GM23248 (cell line): ENCODE results near the gene INPP5J. TPM values are rescaled to one million over a fixed set of nuclear protein-coding genes. Genes with fewer than 3 reads are reported as not detected.

Experiments
- DNase-seq: peaks from one replicate; pipeline ENCODE4 v3.0.0-alpha.2; 2015
- H2AFZ ChIP-seq: fragments of 200-600 bp; sonication (generic); 2 replicates; pipeline ENCODE4 v1.6.1; 2016; ENCODE audit warnings: antibody characterized with exemption
- H3F3A ChIP-seq: fragments of 200-600 bp; sonication (generic); 2 replicates; pipeline ENCODE4 v1.6.1; 2016; ENCODE audit warnings: mild to moderate bottlenecking, antibody characterized with exemption, mixed run types; ENCODE audit not compliant: insufficient read depth
- H3K27ac ChIP-seq: fragments of 200-600 bp; sonication (generic); 2 replicates; pipeline ENCODE4 v1.5.1; 2016; ENCODE audit warnings: mild to moderate bottlenecking
- H3K27me3 ChIP-seq: fragments of 200-600 bp; sonication (generic); replicated peaks from 2 replicates; pipeline ENCODE4 v1.6.1; 2016; ENCODE audit warnings: mild to moderate bottlenecking; ENCODE audit not compliant: insufficient read depth
- H3K36me3 ChIP-seq: fragments of 200-600 bp; sonication (generic); 2 replicates; pipeline ENCODE4 v1.6.1; 2016; ENCODE audit warnings: low read depth, mild to moderate bottlenecking
- H3K4me1 ChIP-seq: fragments of 200-600 bp; sonication (generic); 2 replicates; pipeline ENCODE4 v1.6.1; 2016; ENCODE audit warnings: mild to moderate bottlenecking; ENCODE audit not compliant: insufficient read depth
- H3K4me2 ChIP-seq: fragments of 200-600 bp; sonication (generic); one replicate; pipeline ENCODE4 v1.6.1; 2016; ENCODE audit warnings: mild to moderate bottlenecking; ENCODE audit not compliant: unreplicated experiment
- H3K4me3 ChIP-seq: fragments of 200-600 bp; sonication (generic); 2 replicates; pipeline ENCODE4 v1.5.1; 2016; ENCODE audit warnings: mild to moderate bottlenecking
- H3K79me2 ChIP-seq: fragments of 200-600 bp; sonication (generic); 2 replicates; pipeline ENCODE4 v1.6.1; 2016; ENCODE audit warnings: mild to moderate bottlenecking; ENCODE audit not compliant: insufficient read depth
- H3K9ac ChIP-seq: fragments of 200-600 bp; sonication (generic); 2 replicates; pipeline ENCODE4 v1.6.1; 2016; ENCODE audit warnings: mild to moderate bottlenecking
- H3K9me2 ChIP-seq: fragments of 200-600 bp; sonication (generic); 2 replicates; pipeline ENCODE4 v1.6.1; 2016; ENCODE audit warnings: mixed run types, mild to moderate bottlenecking, moderate library complexity; ENCODE audit not compliant: insufficient read depth
- H3K9me3 ChIP-seq: fragments of 200-600 bp; sonication (generic); one replicate; pipeline ENCODE4 v1.6.1; 2017; ENCODE audit warnings: low read depth
- H4K20me1 ChIP-seq: fragments of 200-600 bp; sonication (generic); 2 replicates; pipeline ENCODE4 v1.6.0; 2016; ENCODE audit not compliant: insufficient read depth
- EZH2 ChIP-seq: fragments of 200-600 bp; sonication (generic); IDR thresholded peaks from 2 replicates; pipeline ENCODE4 v1.6.1; 2018; ENCODE audit warnings: antibody characterized with exemption, mild to moderate bottlenecking; ENCODE audit not compliant: insufficient read depth, poor library complexity, severe bottlenecking
- EZH2phosphoT487 ChIP-seq: fragments of 200-600 bp; sonication (generic); IDR thresholded peaks from 2 replicates; pipeline ENCODE4 v1.6.1; 2018; ENCODE audit warnings: antibody characterized with exemption, moderate library complexity, mild to moderate bottlenecking, low read depth; ENCODE audit not compliant: insufficient read depth
- WGBS, 2 experiments: methylation state at CpG; one replicate each; pipeline ENCODE4 v1.1.6; 2015 to 2017; ENCODE audit warnings: low lambda C conversion rate in 2 of 2, low coverage in 1 of 2; ENCODE audit errors: missing lambda C conversion rate in 2 of 2; 5-methylcytosine and 5-hydroxymethylcytosine counted together
- in situ Hi-C: fragments of 300-500 bp; cut with MboI; formaldehyde crosslinking; loops from 2 replicates; pipeline ENCODE4 v1.15.0; 2020
- polyA plus RNA-seq: library from polyadenylated mRNA; unstranded; fragments of >200 nt; fragmentation: Nextera tagmentation; extraction: Ambion mirVana; gene quantifications from 2 replicates; pipeline ENCODE4 v1.2.1, GENCODE V29; 2016
- total RNA-seq: library from RNA; depleted of rRNA; stranded (reverse); fragments of >200 nt; shearing (Covaris generic); gene quantifications from 2 replicates; pipeline ENCODE4 v1.2.3, GENCODE V29; 2014

INPP5J gene
- total and polyA plus RNA-seq, 2 experiments from 2014 or later, result 0.26 TPM; not detected in 1

DNA sequence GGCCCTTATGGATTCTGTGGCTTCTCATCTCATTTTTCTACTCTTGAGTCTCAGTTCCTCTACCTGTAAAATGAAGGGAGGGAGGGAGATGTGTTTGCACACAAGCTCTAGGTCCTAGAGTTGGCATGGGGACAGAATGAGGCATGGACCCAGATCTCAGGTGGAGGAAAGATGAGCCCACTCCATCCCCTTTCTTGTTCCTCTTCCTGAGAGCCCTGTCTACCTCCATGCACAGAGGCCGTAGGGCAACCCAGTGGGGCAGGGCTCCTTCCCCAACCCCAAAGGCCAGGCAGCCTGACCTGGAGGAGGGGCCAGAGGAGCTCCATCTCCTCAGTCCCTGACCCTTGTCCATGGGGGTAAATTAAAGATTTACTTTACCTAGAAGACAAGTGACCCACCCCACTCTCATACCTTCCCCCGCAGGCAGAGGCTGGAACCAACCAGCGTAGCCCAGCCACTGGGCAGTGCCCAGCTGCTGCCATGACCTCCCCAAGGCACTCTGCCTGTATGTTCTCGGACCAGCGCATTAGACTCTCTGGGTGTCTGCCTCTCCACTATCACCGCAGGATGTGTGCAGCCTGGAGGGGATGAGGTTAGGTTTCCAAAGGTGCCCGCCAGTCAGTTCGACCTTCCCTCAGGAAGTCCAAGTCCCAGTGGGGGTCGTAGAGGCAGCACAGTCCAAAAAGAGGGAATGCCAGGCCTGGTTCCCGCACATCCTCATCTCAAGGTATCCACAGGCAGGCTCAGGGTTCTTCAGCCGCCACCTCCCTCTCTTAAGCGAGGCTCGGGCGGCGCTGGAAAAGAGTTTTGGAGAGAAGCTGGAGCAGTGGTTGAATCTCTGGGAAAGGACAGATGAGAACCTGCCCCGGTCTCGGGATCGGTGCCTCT is 38.6 kb upstream of the INPP5J start:
- H3K9me2 ChIP-seq, result no peaks in the 10 kb centered on the region
- 0 out of 2 replicates have a peak, but pooled peaks cover 4% of the 10 kb centered on the region for H3K36me3 ChIP-seq
- no peaks in the 10 kb centered on the region for H3K9me3 ChIP-seq
- TF ChIP-seq EZH2phosphoT487, result no peak
- TF ChIP-seq EZH2, result no peak
- peak overlapping the region; percentile 84 for H3K27ac ChIP-seq
- peaks cover 28% of the 10 kb centered on the region for H3K4me1 ChIP-seq
- H2AFZ ChIP-seq, result peak overlapping the region; percentile 68
- peak overlapping the region; percentile 97 for H3K4me2 ChIP-seq
- peak overlapping the region; percentile 93 for H3K4me3 ChIP-seq
- H3K9ac ChIP-seq, result peak overlapping the region; percentile 85
- no peaks in the 10 kb centered on the region for H3K27me3 ChIP-seq
- 11 to 14% methylated on average over 17 to 18 of the region's 18 CpGs for WGBS, 2 experiments
- in situ Hi-C loops, result loop anchor here (10.0 kb wide), 1 partner anchor 129 kb away; no protein-coding TSS in a partner anchor
- no peaks in the 10 kb centered on the region for H4K20me1 ChIP-seq
- H3K79me2 ChIP-seq, result peaks cover 75% of the 10 kb centered on the region
- DNase-seq, result peak; percentile 46
- H3F3A ChIP-seq, result no peaks in the 10 kb centered on the region

DNA sequence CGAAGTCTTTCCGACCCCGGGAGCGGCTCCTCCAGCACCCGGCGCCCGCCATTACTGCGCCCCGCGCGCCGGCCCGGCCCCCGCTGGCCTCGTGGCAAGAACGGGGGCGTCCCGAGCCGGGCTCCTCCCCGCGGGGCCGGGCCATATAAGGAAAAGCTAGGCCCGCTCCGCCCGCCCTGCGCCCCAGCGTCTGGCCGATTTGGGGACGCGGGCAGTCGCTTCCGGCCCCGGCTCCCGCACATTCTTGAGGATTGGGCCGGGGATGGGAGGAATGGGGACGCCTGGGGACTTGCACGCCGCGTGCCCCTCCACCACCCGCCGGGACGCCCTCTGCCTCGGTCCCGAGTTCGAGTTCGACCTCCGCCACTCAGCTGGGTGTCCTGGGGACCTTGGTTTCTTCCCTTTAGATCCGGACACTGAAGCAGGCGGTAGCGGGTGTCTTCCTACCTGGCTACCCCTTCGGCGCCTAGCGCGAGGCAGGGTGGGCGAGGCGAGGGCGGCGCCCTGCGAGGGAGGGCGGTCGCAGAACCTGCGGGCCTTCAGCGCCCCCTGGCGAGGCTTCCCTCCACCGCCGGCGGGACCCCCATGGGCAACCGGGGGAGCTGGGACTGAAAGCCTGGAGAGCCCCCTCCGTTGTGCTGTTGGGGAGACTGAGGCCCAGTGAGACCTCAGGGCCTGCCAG is 37.8 kb upstream of the INPP5J start:
- in situ Hi-C loops, result loop anchor here (10.0 kb wide), 1 partner anchor 130 kb away; no protein-coding TSS in a partner anchor
- H3K27ac ChIP-seq, result peak overlapping the region; percentile 84
- H3K79me2 ChIP-seq, result peaks cover 83% of the 10 kb centered on the region
- H3K4me3 ChIP-seq, result peak overlapping the region; percentile 93
- DNase-seq, result peak; percentile 95
- 0 out of 2 replicates have a peak, but pooled peaks cover 4% of the 10 kb centered on the region for H3K36me3 ChIP-seq
- H3K9ac ChIP-seq, result peak overlapping the region; percentile 85
- WGBS, 2 experiments, result 1% methylated on average over 17 to 49 of the region's 69 CpGs
- TF ChIP-seq EZH2phosphoT487 (no peak), EZH2 (no peak)
- no peaks in the 10 kb centered on the region for H4K20me1 ChIP-seq
- H3K4me2 ChIP-seq, result peak overlapping the region; percentile 97
- H3K9me3 ChIP-seq, result no peaks in the 10 kb centered on the region
- no peaks in the 10 kb centered on the region for H3F3A ChIP-seq
- H3K27me3 ChIP-seq, result no peaks in the 10 kb centered on the region
- H2AFZ ChIP-seq, result peak overlapping the region; percentile 68
- H3K9me2 ChIP-seq, result no peaks in the 10 kb centered on the region
- peaks cover 28% of the 10 kb centered on the region for H3K4me1 ChIP-seq

DNA sequence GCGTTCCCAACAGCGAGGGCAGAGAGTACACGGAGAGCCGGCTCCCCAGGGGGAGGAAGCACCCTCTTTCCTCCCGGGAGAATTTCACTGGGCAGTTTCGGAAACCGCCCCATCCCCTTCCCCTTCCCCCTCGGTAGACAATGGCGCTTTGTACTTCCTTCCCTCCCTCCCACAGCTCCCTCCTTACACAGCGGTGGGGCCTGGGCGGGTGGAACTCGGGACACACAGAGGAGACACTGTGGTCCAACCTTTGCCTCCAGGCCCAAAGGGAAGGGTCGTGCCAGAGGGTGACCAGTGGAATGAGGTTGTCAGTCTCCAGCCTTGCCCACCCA is 37.3 kb upstream of the INPP5J start:
- H3K4me2 ChIP-seq, result peak overlapping the region; percentile 72
- H3F3A ChIP-seq, result no peaks in the 10 kb centered on the region
- no peaks in the 10 kb centered on the region for H3K9me2 ChIP-seq
- H3K9ac ChIP-seq, result peak overlapping the region; percentile 85
- H3K79me2 ChIP-seq, result peaks cover 83% of the 10 kb centered on the region
- H3K9me3 ChIP-seq, result no peaks in the 10 kb centered on the region
- H3K4me1 ChIP-seq, result peaks cover 28% of the 10 kb centered on the region
- no peaks in the 10 kb centered on the region for H4K20me1 ChIP-seq
- peak overlapping the region; percentile 84 for H3K27ac ChIP-seq
- H2AFZ ChIP-seq, result peak overlapping the region; percentile 63
- TF ChIP-seq EZH2phosphoT487, result no peak
- TF ChIP-seq EZH2, result no peak
- WGBS, 2 experiments, result 5 to 8% methylated on average over 10 to 13 of the region's 13 CpGs
- peak overlapping the region; percentile 93 for H3K4me3 ChIP-seq
- H3K36me3 ChIP-seq, result 0 out of 2 replicates have a peak, but pooled peaks cover 4% of the 10 kb centered on the region
- in situ Hi-C loops, result loop anchor here (10.0 kb wide), 1 partner anchor 131 kb away; no protein-coding TSS in a partner anchor
- no peaks in the 10 kb centered on the region for H3K27me3 ChIP-seq
- DNase-seq, result peak; percentile 47

DNA sequence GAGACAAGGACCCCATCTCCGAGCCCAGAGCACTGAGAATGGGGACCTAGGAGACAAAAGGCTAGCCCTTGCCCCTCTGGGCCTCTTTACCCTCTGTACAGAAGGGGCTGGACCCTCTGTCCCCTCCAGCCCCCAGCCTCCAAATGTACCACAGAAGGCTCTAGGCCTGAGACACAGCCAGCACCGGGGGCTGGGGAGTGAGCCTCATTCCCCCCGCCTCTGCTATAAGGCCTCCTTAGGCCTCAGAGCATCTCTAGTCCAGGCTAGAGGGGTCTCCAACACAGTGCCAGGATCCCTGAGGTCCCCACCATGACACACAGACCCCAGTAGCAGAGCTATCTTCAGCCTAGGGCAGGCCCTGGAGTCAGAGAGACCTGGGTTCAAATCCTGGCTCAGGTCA is 36.8 kb upstream of the INPP5J start:
- Histone ChIP-seq H2AFZ (no peak overlapping the region), H3F3A (no peaks in the 10 kb centered on the region), H3K4me3 (0 out of 2 replicates have a peak overlapping the region, but pooled peaks have one; percentile 93), H3K4me1 (peaks cover 28% of the 10 kb centered on the region), H4K20me1 (no peaks in the 10 kb centered on the region), H3K9ac (peak overlapping the region; percentile 85), H3K27ac (peak overlapping the region; percentile 84; the same call in 1 of the 2 replicates), H3K36me3 (peaks cover 5% of the 10 kb centered on the region; the same call in 1 of the 2 replicates), H3K79me2 (peaks cover 83% of the 10 kb centered on the region), H3K9me2 (no peaks in the 10 kb centered on the region), H3K27me3 (no peaks in the 10 kb centered on the region), H3K4me2 (peak overlapping the region; percentile 72), H3K9me3 (no peaks in the 10 kb centered on the region)
- in situ Hi-C loops, result loop anchor here (10.0 kb wide), 1 partner anchor 131 kb away; no protein-coding TSS in a partner anchor
- DNase-seq, result no peak
- TF ChIP-seq EZH2phosphoT487, result no peak
- TF ChIP-seq EZH2, result no peak
- WGBS, 2 experiments, result 74 to 78% methylated on average over 3 of the region's 3 CpGs
